NOMO-1 treated with DMSO at 0.1 percent for 48 hours (cell line): ENCODE results near the gene MTM1.
A peak's percentile ranks its signal among the peaks of the same experiment; 100 is the strongest.

Experiments
- DNase-seq: peaks from one replicate; lab custom pipeline; 2025; ENCODE audit not compliant: unreplicated experiment; lab: John Stamatoyannopoulos, UW

Gene MTM1

GRCh38 chrX:150651906-150652305 is 83.5 kb downstream of the MTM1 start:
- DNase-seq = no peak

- DNase-seq = no peak
These were observed 87.4 kb downstream of the MTM1 start for GRCh38 chrX:150655788-150656187.

- DNase-seq = no peak
These were observed 94.7 kb downstream of the MTM1 start for GRCh38 chrX:150663073-150663472.

- DNase-seq = no peak
These were observed 95.9 kb downstream of the MTM1 start for GRCh38 chrX:150664290-150664689.

GRCh38 chrX:150676221-150676620 is 107.8 kb downstream of the MTM1 start:
- DNase-seq = no peak

- no peak for DNase-seq
These were observed 112.6 kb downstream of the MTM1 start for GRCh38 chrX:150680974-150681373.

- no peak for DNase-seq
These were observed 114.7 kb downstream of the MTM1 start for GRCh38 chrX:150683112-150683511.

GRCh38 chrX:150683536-150684146 is 115.2 kb downstream of the MTM1 start:
- peak; percentile 41 for DNase-seq

GRCh38 chrX:150688911-150689451 is 120.6 kb downstream of the MTM1 start:
- no peak for DNase-seq

GRCh38 chrX:150690126-150690525 is 121.7 kb downstream of the MTM1 start:
- no peak for DNase-seq

GRCh38 chrX:150692296-150692695 is 123.9 kb downstream of the MTM1 start:
- DNase-seq = no peak

GRCh38 chrX:150692831-150693724 is 124.7 kb downstream of the MTM1 start, which contains the start of gene MTMR1:
Gene MTMR1 (plus strand): TSS chrX:150693396. CDS start chrX:150693531, 135 bp downstream.
- no peak for DNase-seq

GRCh38 chrX:150693725-150694574 is 125.5 kb downstream of the MTM1 start:
- DNase-seq = peak; percentile 46

GRCh38 chrX:150694738-150695410 is 126.5 kb downstream of the MTM1 start:
- DNase-seq = peak; percentile 30

GRCh38 chrX:150696331-150696730 is 127.9 kb downstream of the MTM1 start:
- DNase-seq = peak; percentile 26

GRCh38 chrX:150696866-150697265 is 128.4 kb downstream of the MTM1 start:
- peak; percentile 27 for DNase-seq

GRCh38 chrX:150697641-150698040 is 129.2 kb downstream of the MTM1 start:
- no peak for DNase-seq

- DNase-seq = no peak
These were observed 130.6 kb downstream of the MTM1 start for GRCh38 chrX:150698981-150699380.

- no peak for DNase-seq
These were observed 131.7 kb downstream of the MTM1 start for GRCh38 chrX:150700107-150700506.

GRCh38 chrX:150701377-150701776 is 133.0 kb downstream of the MTM1 start:
- DNase-seq = no peak
